ENCODE measurements around the gene ESPN. TPM values are rescaled to one million over a fixed set of nuclear protein-coding genes. Genes with fewer than 3 reads are reported as not detected.

The ESPN gene
- total and polyA plus RNA-seq, 2 experiments from 2014 or later = 31.1 to 65.7 TPM

GRCh38 chr1:6459850-6460265, 35.3 kb downstream of the ESPN start:
- no peaks in the 10 kb centered on the region for H4K20me1 ChIP-seq (ENCODE audit: insufficient read depth, poor library complexity, severe bottlenecking)
- no peak overlapping the region for H3K4me3 ChIP-seq
- no peaks in the 10 kb centered on the region for H3K27me3 ChIP-seq
- WGBS (ENCODE audit: low lambda C conversion rate, missing lambda C conversion rate) = 47% methylated on average over 14 of the region's 18 CpGs
- TF ChIP-seq EZH2 (IDR thresholded peaks at IDR 0.05; ENCODE audit: borderline replicate concordance) = no peak
- no peak for TF ChIP-seq EZH2phosphoT487 (IDR thresholded peaks at IDR 0.05; ENCODE audit: low read depth, severe bottlenecking, unreplicated experiment)
- TF ChIP-seq CTCF (IDR thresholded peaks at IDR 0.05; ENCODE audit: poor library complexity) = no peak
- DNase-seq (ENCODE audit: low spot score) = no peak
- no peaks in the 10 kb centered on the region for H3K9me3 ChIP-seq (ENCODE audit: low read depth)
- no peak overlapping the region for H3K27ac ChIP-seq
- H3K36me3 ChIP-seq (replicated peaks; ENCODE audit: insufficient read depth, low read depth) = no peaks in the 10 kb centered on the region
- no peak overlapping the region for H2AFZ ChIP-seq
- no peaks in the 10 kb centered on the region for H3K4me1 ChIP-seq (ENCODE audit: insufficient read depth)
- no peaks in the 10 kb centered on the region for H3K79me2 ChIP-seq
- H3K9me2 ChIP-seq (replicated peaks; ENCODE audit: insufficient read depth) = no peaks in the 10 kb centered on the region
- peak overlapping the region; percentile 41 for H3K4me2 ChIP-seq

DNA sequence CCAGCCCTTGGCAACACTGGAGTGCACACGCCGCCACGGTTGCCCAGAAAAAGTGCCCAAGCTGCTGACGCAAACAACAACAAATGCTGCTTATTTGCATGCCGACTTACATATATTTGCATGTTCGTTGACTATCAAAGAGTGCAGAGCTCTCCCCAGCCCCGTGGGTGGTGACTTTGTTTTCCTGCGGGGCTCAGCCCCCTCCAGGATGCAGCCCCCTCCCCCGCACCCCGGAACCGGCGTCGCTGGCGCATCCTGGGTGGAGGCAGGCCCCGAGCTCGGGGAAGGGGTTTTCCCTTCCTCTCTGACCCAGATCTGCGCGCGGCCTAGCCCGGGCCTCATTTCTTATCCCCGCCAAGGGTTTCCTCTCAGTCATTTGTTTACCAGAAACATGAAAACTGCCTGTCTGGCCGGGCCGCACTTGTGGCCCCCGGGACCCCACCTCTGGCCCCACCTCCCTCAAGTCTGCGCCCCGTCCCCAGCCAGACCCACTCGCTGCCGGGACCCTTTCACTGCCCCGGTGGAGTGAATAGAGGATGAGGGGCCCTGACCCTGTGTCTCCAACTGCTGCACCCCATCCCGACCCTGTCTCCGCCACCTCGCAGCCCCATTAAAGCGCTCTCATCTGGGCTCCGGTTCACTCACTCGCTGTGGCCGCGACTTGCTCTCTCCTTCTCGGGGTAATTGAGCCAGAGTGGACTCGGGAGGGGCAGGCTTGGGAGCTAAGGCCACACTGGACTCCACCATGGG, 35.9 kb downstream of the ESPN start:
- Histone ChIP-seq H3K4me3 (no peak overlapping the region), H3K79me2 (no peaks in the 10 kb centered on the region), H3K27me3 (no peaks in the 10 kb centered on the region), H3K36me3 (replicated peaks; ENCODE audit: insufficient read depth, low read depth) (no peaks in the 10 kb centered on the region), H4K20me1 (ENCODE audit: insufficient read depth, poor library complexity, severe bottlenecking) (no peaks in the 10 kb centered on the region), H3K4me1 (ENCODE audit: insufficient read depth) (no peaks in the 10 kb centered on the region), H2AFZ (no peak overlapping the region), H3K4me2 (peak overlapping the region; percentile 41), H3K27ac (no peak overlapping the region), H3K9me2 (replicated peaks; ENCODE audit: insufficient read depth) (no peaks in the 10 kb centered on the region), H3K9me3 (ENCODE audit: low read depth) (no peaks in the 10 kb centered on the region)
- DNase-seq (ENCODE audit: low spot score) = no peak
- 69% methylated on average over 27 of the region's 39 CpGs for WGBS (ENCODE audit: low lambda C conversion rate, missing lambda C conversion rate)
- TF ChIP-seq EZH2phosphoT487 (IDR thresholded peaks at IDR 0.05; ENCODE audit: low read depth, severe bottlenecking, unreplicated experiment) = no peak
- no peak for TF ChIP-seq CTCF (IDR thresholded peaks at IDR 0.05; ENCODE audit: poor library complexity)
- TF ChIP-seq EZH2 (IDR thresholded peaks at IDR 0.05; ENCODE audit: borderline replicate concordance) = no peak

DNA sequence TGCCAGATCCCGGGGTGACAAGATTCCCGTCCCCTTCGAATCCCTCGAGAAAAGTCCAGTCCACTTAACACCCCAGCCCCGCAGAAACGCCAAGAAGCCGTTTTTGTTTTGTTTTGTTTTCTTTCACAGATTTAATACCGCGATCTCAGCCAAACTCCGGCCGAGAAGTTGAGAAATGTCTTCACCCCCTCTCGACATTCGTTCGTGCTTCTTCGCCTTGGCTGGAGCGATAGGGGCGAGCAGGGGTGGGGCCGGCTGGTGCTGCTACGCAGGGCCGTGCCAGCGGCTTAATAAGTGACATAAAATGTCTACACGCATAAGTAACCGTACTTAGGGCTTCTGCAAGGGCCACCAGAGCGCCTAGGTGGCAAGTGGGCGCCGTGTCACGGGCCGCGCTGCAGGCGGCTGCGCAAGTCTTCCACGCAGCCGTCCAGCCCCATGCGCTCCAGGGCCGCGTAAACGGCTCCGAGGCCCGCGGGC, 36.5 kb downstream of the ESPN start:
- 96% methylated on average over 40 of the region's 40 CpGs for WGBS (ENCODE audit: low lambda C conversion rate, missing lambda C conversion rate)
- no peaks in the 10 kb centered on the region for H3K79me2 ChIP-seq
- H3K36me3 ChIP-seq (replicated peaks; ENCODE audit: insufficient read depth, low read depth) = no peaks in the 10 kb centered on the region
- no peak overlapping the region for H3K27ac ChIP-seq
- no peaks in the 10 kb centered on the region for H3K27me3 ChIP-seq
- DNase-seq (ENCODE audit: low spot score) = no peak
- no peak overlapping the region for H2AFZ ChIP-seq
- H3K4me1 ChIP-seq (ENCODE audit: insufficient read depth) = no peaks in the 10 kb centered on the region
- no peak overlapping the region for H3K4me3 ChIP-seq
- TF ChIP-seq EZH2phosphoT487 (IDR thresholded peaks at IDR 0.05; ENCODE audit: low read depth, severe bottlenecking, unreplicated experiment) (no peak), CTCF (IDR thresholded peaks at IDR 0.05; ENCODE audit: poor library complexity) (no peak), EZH2 (IDR thresholded peaks at IDR 0.05; ENCODE audit: borderline replicate concordance) (no peak)
- H3K9me3 ChIP-seq (ENCODE audit: low read depth) = no peaks in the 10 kb centered on the region
- H3K9me2 ChIP-seq (replicated peaks; ENCODE audit: insufficient read depth) = no peaks in the 10 kb centered on the region
- no peak overlapping the region for H3K4me2 ChIP-seq
- H4K20me1 ChIP-seq (ENCODE audit: insufficient read depth, poor library complexity, severe bottlenecking) = no peaks in the 10 kb centered on the region
